Type B pancreatic cell (in vitro differentiated cells): ENCODE data around the gene RRAD. TPM values are rescaled to one million over a fixed set of nuclear protein-coding genes. Genes with fewer than 3 reads are reported as not detected.

ENCODE experiments used
- DNase-seq: peaks from one replicate; pipeline ENCODE4 v3.0.0; 2021; ENCODE audit warnings: mixed read lengths; ENCODE audit not compliant: unreplicated experiment; ENCODE audit errors: extremely low spot score
- H3K27ac Mint-ChIP-seq: 2 replicates; pipeline ENCODE4 v1.8.0; 2021; ENCODE audit warnings: mild to moderate bottlenecking, mixed read lengths
- H3K27me3 Mint-ChIP-seq: 2 replicates; pipeline ENCODE4 v1.8.0; 2021; ENCODE audit warnings: mixed read lengths
- H3K36me3 Mint-ChIP-seq: 2 replicates; pipeline ENCODE4 v1.8.0; 2021; ENCODE audit warnings: mixed read lengths
- H3K4me1 Mint-ChIP-seq: one replicate; pipeline ENCODE4 v1.8.0; 2021; ENCODE audit warnings: mixed read lengths; ENCODE audit not compliant: unreplicated experiment
- H3K4me3 Mint-ChIP-seq: 2 replicates; pipeline ENCODE4 v1.8.0; 2021; ENCODE audit warnings: mild to moderate bottlenecking, mixed read lengths
- H3K9me3 Mint-ChIP-seq: 2 replicates; pipeline ENCODE4 v1.8.0; 2021; ENCODE audit warnings: mixed read lengths
- total RNA-seq: library from RNA; stranded (reverse); gene quantifications from 2 replicates; pipeline ENCODE4 v1.2.1, GENCODE V29; 2021; ENCODE audit warnings: low replicate concordance
- TF ChIP-seq, protein P1 (sequence below): fragments of 200-600 bp; sonication (generic); conservative IDR thresholded peaks from 2 replicates; pipeline ENCODE4 v1.5.0; 2021; ENCODE audit warnings: antibody characterized with exemption, mild to moderate bottlenecking

The RRAD gene
- total RNA-seq, 1 donor from 2014 or later, result 1.3 TPM

DNA sequence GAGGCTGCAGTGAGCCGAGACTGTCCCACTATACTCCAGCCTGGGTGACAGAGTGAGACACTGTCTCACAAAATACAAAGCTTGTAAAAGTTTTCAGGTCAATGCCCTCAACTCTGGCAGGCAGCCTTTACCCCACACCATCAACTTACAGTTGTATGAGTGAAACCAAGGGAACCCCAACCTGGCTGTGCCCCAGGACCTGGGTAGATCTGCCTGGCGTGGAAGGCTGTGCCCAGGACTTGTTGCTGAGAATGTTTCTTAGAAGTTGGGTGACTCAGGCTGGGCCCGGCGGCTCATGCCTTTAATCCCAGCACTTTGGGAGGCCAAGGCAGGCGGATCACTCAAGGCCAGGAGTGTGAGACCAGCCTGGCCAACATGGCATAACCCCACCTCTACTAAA lies 43.5 kb upstream of the RRAD start:
- H3K27ac Mint-ChIP-seq, result no peak overlapping the region
- peaks cover 19% of the 10 kb centered on the region for H3K27me3 Mint-ChIP-seq
- no peak for DNase-seq
- TF ChIP-seq, protein P1, sequence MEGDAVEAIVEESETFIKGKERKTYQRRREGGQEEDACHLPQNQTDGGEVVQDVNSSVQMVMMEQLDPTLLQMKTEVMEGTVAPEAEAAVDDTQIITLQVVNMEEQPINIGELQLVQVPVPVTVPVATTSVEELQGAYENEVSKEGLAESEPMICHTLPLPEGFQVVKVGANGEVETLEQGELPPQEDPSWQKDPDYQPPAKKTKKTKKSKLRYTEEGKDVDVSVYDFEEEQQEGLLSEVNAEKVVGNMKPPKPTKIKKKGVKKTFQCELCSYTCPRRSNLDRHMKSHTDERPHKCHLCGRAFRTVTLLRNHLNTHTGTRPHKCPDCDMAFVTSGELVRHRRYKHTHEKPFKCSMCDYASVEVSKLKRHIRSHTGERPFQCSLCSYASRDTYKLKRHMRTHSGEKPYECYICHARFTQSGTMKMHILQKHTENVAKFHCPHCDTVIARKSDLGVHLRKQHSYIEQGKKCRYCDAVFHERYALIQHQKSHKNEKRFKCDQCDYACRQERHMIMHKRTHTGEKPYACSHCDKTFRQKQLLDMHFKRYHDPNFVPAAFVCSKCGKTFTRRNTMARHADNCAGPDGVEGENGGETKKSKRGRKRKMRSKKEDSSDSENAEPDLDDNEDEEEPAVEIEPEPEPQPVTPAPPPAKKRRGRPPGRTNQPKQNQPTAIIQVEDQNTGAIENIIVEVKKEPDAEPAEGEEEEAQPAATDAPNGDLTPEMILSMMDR, result no peak
- H3K4me3 Mint-ChIP-seq, result no peak overlapping the region
- no peaks in the 10 kb centered on the region for H3K4me1 Mint-ChIP-seq
- H3K36me3 Mint-ChIP-seq, result no peaks in the 10 kb centered on the region
- no peaks in the 10 kb centered on the region for H3K9me3 Mint-ChIP-seq

DNA sequence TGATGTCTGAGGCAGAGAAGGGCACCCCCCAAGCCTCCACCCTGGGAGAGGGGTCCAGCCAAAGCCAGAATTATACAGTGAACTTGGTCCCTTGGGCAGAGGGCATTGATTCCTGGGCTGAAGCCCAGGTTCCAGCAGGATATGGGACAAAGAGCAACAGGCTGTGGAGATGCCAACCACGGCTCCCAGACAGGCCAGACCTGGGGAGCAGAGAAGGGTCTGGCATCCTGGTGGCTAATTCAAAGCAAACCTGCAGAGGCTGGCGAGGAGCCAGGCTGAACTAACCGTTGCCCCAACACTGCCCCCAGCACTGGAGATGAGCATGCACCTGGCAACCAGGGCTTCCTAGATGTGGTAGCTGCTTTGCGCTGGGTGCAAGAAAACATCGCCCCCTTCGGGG lies 38.7 kb upstream of the RRAD start:
- H3K27ac Mint-ChIP-seq, result no peak overlapping the region
- no peak overlapping the region for H3K4me3 Mint-ChIP-seq
- TF ChIP-seq, protein P1, result no peak
- peaks cover 24% of the 10 kb centered on the region for H3K27me3 Mint-ChIP-seq
- no peaks in the 10 kb centered on the region for H3K36me3 Mint-ChIP-seq
- no peak for DNase-seq
- H3K4me1 Mint-ChIP-seq, result no peaks in the 10 kb centered on the region
- H3K9me3 Mint-ChIP-seq, result no peaks in the 10 kb centered on the region

DNA sequence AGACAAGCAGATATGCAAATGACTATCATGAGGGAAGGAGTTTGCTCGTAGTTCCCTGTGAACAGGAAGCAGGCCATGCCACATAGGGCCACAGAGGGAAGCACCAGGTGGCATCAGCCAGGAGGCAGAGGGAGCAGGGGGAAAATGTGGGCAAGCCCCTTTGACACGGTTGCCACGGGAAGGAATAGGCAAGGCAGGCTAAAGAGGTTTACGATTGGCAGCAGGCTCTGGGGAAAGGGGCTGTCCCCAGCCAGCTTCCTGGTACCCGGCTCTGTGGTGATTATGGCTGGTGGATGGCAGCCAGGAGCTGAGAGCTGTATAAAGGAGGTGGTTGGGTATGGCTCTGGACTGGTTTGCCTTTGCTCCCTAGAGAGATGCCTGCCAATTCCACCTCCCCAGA lies 36.6 kb upstream of the RRAD start:
- Mint-ChIP-seq H3K9me3 (no peaks in the 10 kb centered on the region), H3K27ac (no peak overlapping the region), H3K27me3 (peaks cover 36% of the 10 kb centered on the region), H3K36me3 (no peaks in the 10 kb centered on the region), H3K4me1 (no peaks in the 10 kb centered on the region), H3K4me3 (no peak overlapping the region)
- TF ChIP-seq, protein P1, result no peak
- no peak for DNase-seq

DNA sequence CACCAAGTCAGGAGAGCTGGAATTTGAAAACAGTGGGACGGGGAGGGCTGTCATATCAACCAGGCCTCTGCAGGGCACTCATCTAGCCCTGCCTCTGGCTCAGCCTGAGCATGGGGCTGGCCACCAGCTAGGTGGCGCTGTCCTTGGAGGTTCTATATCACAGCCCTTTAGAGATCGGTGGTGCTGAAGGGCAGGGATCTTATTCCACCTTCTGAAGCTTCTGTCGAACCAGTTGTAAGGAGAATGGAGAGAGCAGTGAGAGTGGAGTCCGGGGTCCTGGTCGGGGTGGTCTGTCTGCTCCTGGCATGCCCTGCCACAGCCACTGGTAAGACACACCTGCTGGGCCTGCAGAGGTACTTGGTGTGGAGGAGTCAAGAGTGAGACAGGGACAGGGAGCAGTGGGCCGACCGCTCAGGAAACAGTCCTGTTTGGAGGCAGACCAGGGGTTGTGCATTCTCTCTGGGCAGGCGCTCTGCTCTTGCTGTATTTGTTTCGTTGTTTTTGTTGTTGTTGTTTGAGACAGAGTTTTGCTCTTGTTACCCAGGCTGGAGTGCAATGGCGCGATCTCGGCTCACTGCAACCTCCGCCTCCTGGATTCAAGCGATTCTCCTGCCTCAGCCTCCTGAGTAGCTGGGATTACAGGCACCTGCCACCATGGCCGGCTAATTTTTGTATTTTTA lies 35.9 kb upstream of the RRAD start, which contains the start of gene CES3:
TSS of gene CES3 (plus strand) at position 202 of the 680 bp plus-strand sequence. CDS start at position 244, 42 bp downstream.
- Mint-ChIP-seq H3K4me1 (no peaks in the 10 kb centered on the region), H3K27ac (no peak within 1 kb of the TSS), H3K27me3 (peaks cover 36% of the 10 kb centered on the region), H3K4me3 (no peak within 1 kb of the TSS), H3K36me3 (no peaks in the 10 kb centered on the region), H3K9me3 (no peaks in the 10 kb centered on the region)
- DNase-seq, result no peak
- TF ChIP-seq, protein P1, result peak; percentile 91

- TF ChIP-seq, protein P1, result no peak
- DNase-seq, result no peak
- Mint-ChIP-seq H3K27me3 (peaks cover 35% of the 10 kb centered on the region), H3K9me3 (no peaks in the 10 kb centered on the region), H3K36me3 (no peaks in the 10 kb centered on the region), H3K27ac (no peak overlapping the region), H3K4me3 (no peak overlapping the region), H3K4me1 (no peaks in the 10 kb centered on the region)
Observed at GRCh38 chr16:66960270-66960669, 34.9 kb upstream of the RRAD start.
